CD14-positive monocyte (primary cell): Measurements from ENCODE around the gene HSPB1. TPM values are rescaled to one million over a fixed set of nuclear protein-coding genes. Genes with fewer than 3 reads are reported as not detected.

Experiments
- DNase-seq, 3 donors: peaks; one replicate each; pipeline ENCODE4 v3.0.0-alpha.2; 2011 to 2022
- H2AFZ ChIP-seq: 2 replicates; pipeline ENCODE4 v1.6.0; 2012; ENCODE audit warnings: mild to moderate bottlenecking, low read depth, low read length, inconsistent platforms; ENCODE audit not compliant: insufficient read depth, poor library complexity, severe bottlenecking
- H3K27ac ChIP-seq, 2 donors: 1 replicate in 1 of 2; 2 replicates in 1 of 2; pipeline ENCODE4 v1.5.1; 2012 to 2013; ENCODE audit warnings: low read length in 2 of 2, control low read depth in 1 of 2, inconsistent platforms in 1 of 2, low read depth in 1 of 2, mild to moderate bottlenecking in 1 of 2
- H3K27me3 ChIP-seq, 2 donors: one replicate each; pipeline versions ENCODE4 v1.6.0 to v1.6.1; 2011 to 2013; ENCODE audit warnings: low read length in 2 of 2; ENCODE audit not compliant: control insufficient read depth in 2 of 2, insufficient read depth in 2 of 2
- H3K36me3 ChIP-seq, 2 donors: replicated peaks in 1 of 2; 1 replicate in 1 of 2; 2 replicates in 1 of 2; pipeline versions ENCODE4 v1.5.1 to v1.6.1; 2012 to 2013; ENCODE audit warnings: low read length in 2 of 2, control low read depth in 1 of 2, inconsistent platforms in 1 of 2, mild to moderate bottlenecking in 1 of 2; ENCODE audit not compliant: insufficient read depth in 2 of 2, control insufficient read depth in 1 of 2
- H3K4me1 ChIP-seq, 2 donors: 1 replicate in 1 of 2; 2 replicates in 1 of 2; pipeline versions ENCODE4 v1.5.1 to v1.6.1; 2012 to 2013; ENCODE audit warnings: low read length in 2 of 2, control low read depth in 1 of 2, inconsistent platforms in 1 of 2, mild to moderate bottlenecking in 1 of 2, moderate library complexity in 1 of 2; ENCODE audit not compliant: insufficient read depth in 2 of 2, control insufficient read depth in 1 of 2
- H3K4me2 ChIP-seq: replicated peaks from 2 replicates; pipeline ENCODE3; 2012; ENCODE audit warnings: low read length, moderate library complexity, mild to moderate bottlenecking; ENCODE audit not compliant: poor library complexity, severe bottlenecking; ENCODE audit errors: extremely low read depth
- H3K4me3 ChIP-seq, 3 experiments: fragments of 200-600 bp in 1 of 3; sonication (generic) in 1 of 3; replicated peaks in 1 of 3; 1 replicate in 2 of 3; 2 replicates in 1 of 3; pipeline ENCODE4 v1.5.1; 2011 to 2013; ENCODE audit warnings: low read length in 3 of 3, mild to moderate bottlenecking in 3 of 3, control low read depth in 2 of 3, low read depth in 2 of 3, inconsistent platforms in 1 of 3, moderate library complexity in 1 of 3
- H3K79me2 ChIP-seq: 2 replicates; pipeline ENCODE4 v1.6.0; 2012; ENCODE audit warnings: mild to moderate bottlenecking, control low read depth, inconsistent platforms, low read length, moderate library complexity; ENCODE audit not compliant: insufficient read depth
- H3K9ac ChIP-seq: 2 replicates; pipeline ENCODE4 v1.6.0; 2017; ENCODE audit warnings: low read length, mild to moderate bottlenecking; ENCODE audit not compliant: insufficient read depth, poor library complexity, severe bottlenecking
- H3K9me3 ChIP-seq, 2 donors: replicated peaks in 1 of 2; 1 replicate in 1 of 2; 2 replicates in 1 of 2; pipeline versions ENCODE4 v1.5.1 to v1.6.1; 2012 to 2013; ENCODE audit warnings: low read length in 2 of 2, control low read depth in 1 of 2; ENCODE audit not compliant: control insufficient read depth in 1 of 2, insufficient read depth in 1 of 2
- H4K20me1 ChIP-seq: 2 replicates; pipeline ENCODE4 v1.6.0; 2012; ENCODE audit warnings: mild to moderate bottlenecking, low read length, control low read depth, moderate library complexity; ENCODE audit not compliant: insufficient read depth
- H3K27ac Mint-ChIP-seq, 7 donors: one replicate each; pipeline ENCODE4 v1.8.0; 2020; ENCODE audit warnings: mild to moderate bottlenecking in 7 of 7, mixed read lengths in 7 of 7, moderate library complexity in 6 of 7, inconsistent platforms in 2 of 7
- H3K27me3 Mint-ChIP-seq, 3 donors: one replicate each; pipeline ENCODE4 v1.8.0; 2021 to 2022; ENCODE audit warnings: low read depth in 3 of 3, mild to moderate bottlenecking in 3 of 3, mixed read lengths in 3 of 3, moderate library complexity in 3 of 3, inconsistent platforms in 1 of 3
- H3K36me3 Mint-ChIP-seq, 2 donors: one replicate each; pipeline ENCODE4 v1.8.0; 2020; ENCODE audit warnings: mixed read lengths in 2 of 2, inconsistent platforms in 1 of 2, mild to moderate bottlenecking in 1 of 2
- H3K4me1 Mint-ChIP-seq: one replicate; pipeline ENCODE4 v1.8.0; 2020; ENCODE audit warnings: mild to moderate bottlenecking, mixed read lengths
- H3K4me3 Mint-ChIP-seq, 2 donors: one replicate each; pipeline ENCODE4 v1.8.0; 2020; ENCODE audit warnings: mild to moderate bottlenecking in 2 of 2, mixed read lengths in 2 of 2, moderate library complexity in 1 of 2
- H3K9me3 Mint-ChIP-seq, 7 donors: one replicate each; pipeline ENCODE4 v1.8.0; 2020 to 2022; ENCODE audit warnings: mixed read lengths in 7 of 7, mild to moderate bottlenecking in 6 of 7, moderate library complexity in 6 of 7, inconsistent platforms in 2 of 7
- CTCF ChIP-seq: fragments of 200-600 bp; IDR thresholded peaks from one replicate; pipeline ENCODE4 v1.8.0; 2022; ENCODE audit warnings: antibody characterized with exemption, mild to moderate bottlenecking
- WGBS: methylation state at CpG from one replicate; pipeline ENCODE4 v1.1.5; 2013; ENCODE audit warnings: missing lambda C conversion rate; ENCODE audit not compliant: insufficient coverage; 5-methylcytosine and 5-hydroxymethylcytosine counted together
- intact Hi-C, 2 donors: fragments of 100-400 bp; cut with micrococcal nuclease; formaldehyde crosslinking; loops; one replicate each; pipeline versions ENCODE4 v1.15.0 to v1.15.1; 2023
- polyA plus RNA-seq, 3 donors: library from polyadenylated mRNA; depleted of rRNA in 1 of 3; unstranded in 2 of 3; stranded (reverse) in 1 of 3; fragments of 300-500 nt in 2 of 3; fragments of >200 nt in 1 of 3; fragmentation: Illumina TruSeq in 2 of 3; gene quantifications; 1 replicate in 2 of 3; 2 replicates in 1 of 3; pipeline ENCODE4 v1.2.3, GENCODE V29; 2012 to 2021

HSPB1 gene
- polyA plus RNA-seq, 3 donors, result 8.3 to 20.7 (median 8.9) TPM

GRCh38 chr7:76336094-76336493 is 33.6 kb downstream of the HSPB1 start:
- H3K27ac Mint-ChIP-seq, result peak overlapping the region in 5 of 7 donors; percentile 19 to 65 (median 37)
- H4K20me1 ChIP-seq, result peaks cover 100% of the 10 kb centered on the region
- H3K4me3 Mint-ChIP-seq, result no peak overlapping the region
- peaks cover 2 to 45% of the 10 kb centered on the region in 2 donors for H3K36me3 ChIP-seq
- no peak overlapping the region for H3K4me3 ChIP-seq
- no peaks in the 10 kb centered on the region for H3K27me3 ChIP-seq
- H3K36me3 Mint-ChIP-seq, result peaks cover 16 to 56% of the 10 kb centered on the region in 2 donors
- no peaks in the 10 kb centered on the region for H3K9me3 Mint-ChIP-seq
- H3K27ac ChIP-seq, result peak overlapping the region in 1 of 2 donors; percentile 40
- intact Hi-C loops, result no loop called here
- no peak overlapping the region for H3K4me2 ChIP-seq
- no peak overlapping the region for H2AFZ ChIP-seq
- no peak overlapping the region for H3K9ac ChIP-seq
- peaks cover 100% of the 10 kb centered on the region for H3K79me2 ChIP-seq
- no peak for DNase-seq
- H3K4me1 Mint-ChIP-seq, result peaks cover 61% of the 10 kb centered on the region
- H3K9me3 ChIP-seq, result no peaks in the 10 kb centered on the region
- TF ChIP-seq CTCF, result no peak
- H3K4me1 ChIP-seq, result peaks cover 29 to 34% of the 10 kb centered on the region in 2 donors
- no peaks in the 10 kb centered on the region for H3K27me3 Mint-ChIP-seq

- H3K36me3 Mint-ChIP-seq, result peaks cover 17 to 56% of the 10 kb centered on the region in 2 donors
Measured at GRCh38 chr7:76337147-76337546, 34.7 kb downstream of the HSPB1 start.

More at GRCh38 chr7:76337147-76337546, 34.7 kb downstream of the HSPB1 start:
- Histone ChIP-seq H3K36me3 (peaks cover 3 to 51% of the 10 kb centered on the region in 2 donors), H3K4me3 (no peak overlapping the region), H3K27me3 (no peaks in the 10 kb centered on the region), H3K4me2 (no peak overlapping the region), H4K20me1 (peaks cover 100% of the 10 kb centered on the region), H3K79me2 (peaks cover 100% of the 10 kb centered on the region), H3K4me1 (peaks cover 26 to 32% of the 10 kb centered on the region in 2 donors), H3K9me3 (no peaks in the 10 kb centered on the region), H3K9ac (no peak overlapping the region), H2AFZ (no peak overlapping the region), H3K27ac (no peak overlapping the region)
- Mint-ChIP-seq H3K27ac (peak overlapping the region in 5 of 7 donors; percentile 38 to 85 (median 50)), H3K9me3 (no peaks in the 10 kb centered on the region), H3K4me3 (no peak overlapping the region), H3K4me1 (peaks cover 60% of the 10 kb centered on the region), H3K27me3 (no peaks in the 10 kb centered on the region)
- intact Hi-C loops, result no loop called here
- 100% methylated on average over 2 of the region's 6 CpGs for WGBS
- no peak for TF ChIP-seq CTCF
- DNase-seq, result no peak
